GM23338 (cell line): ENCODE measurements around the gene ASTN1. TPM values are rescaled to one million over a fixed set of nuclear protein-coding genes. Genes with fewer than 3 reads are reported as not detected.

Source experiments
- ATAC-seq: fragments of 200-7000 bp; cut with Tn5 transposase; 3 replicates; pipeline ENCODE4 v1.9.1; 2020
- DNase-seq: peaks from one replicate; pipeline ENCODE4 v3.0.0-alpha.2; 2015; ENCODE audit warnings: low spot score
- H2AFZ ChIP-seq: fragments of 200-600 bp; sonication (generic); 2 replicates; pipeline ENCODE4 v1.8.0; 2016; ENCODE audit warnings: antibody characterized with exemption, mild to moderate bottlenecking, moderate library complexity
- H3F3A ChIP-seq: fragments of 200-600 bp; sonication (generic); replicated peaks from 2 replicates; pipeline ENCODE4 v1.8.0; 2017; ENCODE audit warnings: antibody characterized with exemption, mixed run types, low read depth
- H3K27ac ChIP-seq: fragments of 200-600 bp; sonication (generic); 2 replicates; pipeline ENCODE4 v1.6.1; 2016; ENCODE audit warnings: low read depth
- H3K27me3 ChIP-seq: fragments of 200-600 bp; sonication (generic); 2 replicates; pipeline ENCODE4 v1.8.0; 2016; ENCODE audit warnings: mild to moderate bottlenecking, mixed run types, moderate library complexity; ENCODE audit not compliant: insufficient read depth
- H3K36me3 ChIP-seq: fragments of 200-600 bp; sonication (generic); 2 replicates; pipeline ENCODE4 v1.8.0; 2016; ENCODE audit warnings: mild to moderate bottlenecking; ENCODE audit not compliant: insufficient read depth
- H3K4me1 ChIP-seq: fragments of 200-600 bp; sonication (generic); 2 replicates; pipeline ENCODE4 v1.8.0; 2016; ENCODE audit warnings: mild to moderate bottlenecking, moderate library complexity; ENCODE audit not compliant: insufficient read depth
- H3K4me2 ChIP-seq: fragments of 200-600 bp; sonication (generic); 2 replicates; pipeline ENCODE4 v1.7.1; 2017; ENCODE audit warnings: mixed run types
- H3K4me3 ChIP-seq: fragments of 200-600 bp; sonication (generic); 2 replicates; pipeline ENCODE4 v1.6.1; 2016; ENCODE audit warnings: mixed run types
- H3K79me2 ChIP-seq: fragments of 200-600 bp; sonication (generic); replicated peaks from 2 replicates; pipeline ENCODE4 v1.8.0; 2017; ENCODE audit warnings: mild to moderate bottlenecking; ENCODE audit not compliant: insufficient read depth
- H3K9me2 ChIP-seq: fragments of 200-600 bp; sonication (generic); 2 replicates; pipeline ENCODE4 v1.8.0; 2017; ENCODE audit not compliant: insufficient read depth
- H4K20me1 ChIP-seq: fragments of 200-600 bp; sonication (generic); replicated peaks from 2 replicates; pipeline ENCODE4 v1.8.0; 2017; ENCODE audit warnings: mild to moderate bottlenecking; ENCODE audit not compliant: insufficient read depth
- H3K27ac Mint-ChIP-seq: 2 replicates; pipeline ENCODE4 v1.8.0; 2020; ENCODE audit warnings: inconsistent platforms, mild to moderate bottlenecking, moderate library complexity, mixed read lengths
- H3K27me3 Mint-ChIP-seq: 3 replicates; pipeline ENCODE4 v1.8.0; 2022; ENCODE audit warnings: low read depth, mild to moderate bottlenecking, moderate library complexity, mixed read lengths, inconsistent platforms; ENCODE audit not compliant: insufficient read depth, poor library complexity
- H3K36me3 Mint-ChIP-seq: 3 replicates; pipeline ENCODE4 v1.8.0; 2021; ENCODE audit warnings: low read depth, mild to moderate bottlenecking, inconsistent platforms, moderate library complexity, mixed read lengths
- H3K4me1 Mint-ChIP-seq: 3 replicates; pipeline ENCODE4 v1.8.0; 2020; ENCODE audit warnings: mild to moderate bottlenecking, inconsistent platforms, mixed read lengths
- H3K4me3 Mint-ChIP-seq: 3 replicates; pipeline ENCODE4 v1.8.0; 2021; ENCODE audit warnings: moderate library complexity, mild to moderate bottlenecking, inconsistent platforms, mixed read lengths
- H3K9me3 Mint-ChIP-seq: 3 replicates; pipeline ENCODE4 v1.8.0; 2020; ENCODE audit warnings: moderate library complexity, mild to moderate bottlenecking, inconsistent platforms, mixed read lengths
- CREB1 ChIP-seq: fragments of 250-450 bp; sonication (Bioruptor Pico); IDR thresholded peaks from 2 replicates; pipeline ENCODE4 v1.5.0; 2020; ENCODE audit warnings: low read depth, mild to moderate bottlenecking, moderate library complexity
- CTCF ChIP-seq, 2 experiments: fragments of 200-600 bp in 1 of 2; sonication (generic) in 1 of 2; conservative IDR thresholded peaks; 2 replicates each; pipeline versions ENCODE4 v1.5.1 to v1.6.1; 2016 to 2017; ENCODE audit warnings: antibody characterized with exemption in 2 of 2, low read depth in 2 of 2, mild to moderate bottlenecking in 2 of 2, moderate library complexity in 1 of 2
- EZH2 ChIP-seq: fragments of 200-600 bp; sonication (generic); IDR thresholded peaks from one replicate; pipeline ENCODE4 v1.8.0; 2017; ENCODE audit warnings: antibody characterized with exemption, mild to moderate bottlenecking, low read depth; ENCODE audit not compliant: unreplicated experiment
- EZH2phosphoT487 ChIP-seq: fragments of 200-600 bp; sonication (generic); IDR thresholded peaks from one replicate; pipeline ENCODE4 v1.8.1; 2018; ENCODE audit warnings: antibody characterized with exemption; ENCODE audit not compliant: unreplicated experiment
- POLR2AphosphoS5 ChIP-seq: IDR thresholded peaks from 2 replicates; pipeline ENCODE4 v1.6.1; 2016; ENCODE audit warnings: antibody characterized with exemption, low read depth
- STAT1 ChIP-seq: IDR thresholded peaks from one replicate; pipeline ENCODE4 v1.6.1; 2016; ENCODE audit warnings: antibody characterized with exemption; ENCODE audit not compliant: unreplicated experiment
- ZNF114 ChIP-seq: fragments of 250-450 bp; sonication (Bioruptor Pico); IDR thresholded peaks from 2 replicates; pipeline ENCODE4 v1.5.0; 2020; ENCODE audit warnings: mild to moderate bottlenecking, moderate library complexity
- polyA plus RNA-seq: library from polyadenylated mRNA; unstranded; fragments of >200 nt; fragmentation: Nextera tagmentation; extraction: Ambion mirVana; gene quantifications from 2 replicates; pipeline ENCODE4 v1.2.1, GENCODE V29; 2016
- total RNA-seq: library from RNA; depleted of rRNA; stranded (reverse); fragments of >200 nt; shearing (Covaris generic); gene quantifications from 2 replicates; pipeline ENCODE4 v1.2.3, GENCODE V29; 2014
- TF ChIP-seq, protein P1 (sequence below): IDR thresholded peaks from 2 replicates; pipeline ENCODE4 v1.6.1; 2016; ENCODE audit warnings: antibody characterized with exemption
- TF ChIP-seq, protein P2 (sequence below): fragments of 250-450 bp; sonication (Bioruptor Pico); IDR thresholded peaks from 2 replicates; pipeline ENCODE4 v1.5.0; 2020; ENCODE audit warnings: mild to moderate bottlenecking, moderate library complexity
- TF ChIP-seq, protein P3 (sequence below): IDR thresholded peaks from one replicate; pipeline ENCODE4 v1.6.1; 2018; ENCODE audit warnings: antibody characterized with exemption; ENCODE audit not compliant: unreplicated experiment

The ASTN1 gene
- total and polyA plus RNA-seq, 2 experiments from 2014 or later: 2.0 to 5.2 TPM

GRCh38 chr1:177137814-177138213 lies 26.7 kb downstream of the ASTN1 start:
- DNase-seq: peak; percentile 56
- no peak overlapping the region for H3K27ac Mint-ChIP-seq
- H3K36me3 ChIP-seq: no peaks in the 10 kb centered on the region
- H3F3A ChIP-seq: no peaks in the 10 kb centered on the region
- H4K20me1 ChIP-seq: no peaks in the 10 kb centered on the region
- H3K4me3 ChIP-seq: no peak overlapping the region
- H3K27ac ChIP-seq: no peak overlapping the region
- no peak overlapping the region for H3K4me2 ChIP-seq
- H3K9me3 Mint-ChIP-seq: no peaks in the 10 kb centered on the region
- no peaks in the 10 kb centered on the region for H3K27me3 ChIP-seq
- no peaks in the 10 kb centered on the region for H3K36me3 Mint-ChIP-seq
- no peak overlapping the region for H2AFZ ChIP-seq
- H3K9me2 ChIP-seq: 0 out of 2 replicates have a peak, but pooled peaks cover 3% of the 10 kb centered on the region
- H3K4me1 Mint-ChIP-seq: peaks cover 14% of the 10 kb centered on the region
- TF ChIP-seq, protein P1, sequence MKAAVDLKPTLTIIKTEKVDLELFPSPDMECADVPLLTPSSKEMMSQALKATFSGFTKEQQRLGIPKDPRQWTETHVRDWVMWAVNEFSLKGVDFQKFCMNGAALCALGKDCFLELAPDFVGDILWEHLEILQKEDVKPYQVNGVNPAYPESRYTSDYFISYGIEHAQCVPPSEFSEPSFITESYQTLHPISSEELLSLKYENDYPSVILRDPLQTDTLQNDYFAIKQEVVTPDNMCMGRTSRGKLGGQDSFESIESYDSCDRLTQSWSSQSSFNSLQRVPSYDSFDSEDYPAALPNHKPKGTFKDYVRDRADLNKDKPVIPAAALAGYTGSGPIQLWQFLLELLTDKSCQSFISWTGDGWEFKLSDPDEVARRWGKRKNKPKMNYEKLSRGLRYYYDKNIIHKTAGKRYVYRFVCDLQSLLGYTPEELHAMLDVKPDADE: no peak
- TF ChIP-seq CTCF (conservative IDR thresholded peaks at IDR 0.05; ENCODE audit: low read depth in 2 of 2): peak; percentile 57 to 61
- no peaks in the 10 kb centered on the region for H3K79me2 ChIP-seq
- peaks cover 7% of the 10 kb centered on the region for H3K4me1 ChIP-seq
- peak; percentile 91 for ATAC-seq
- no peaks in the 10 kb centered on the region for H3K27me3 Mint-ChIP-seq
- no peak overlapping the region for H3K4me3 Mint-ChIP-seq

DNA sequence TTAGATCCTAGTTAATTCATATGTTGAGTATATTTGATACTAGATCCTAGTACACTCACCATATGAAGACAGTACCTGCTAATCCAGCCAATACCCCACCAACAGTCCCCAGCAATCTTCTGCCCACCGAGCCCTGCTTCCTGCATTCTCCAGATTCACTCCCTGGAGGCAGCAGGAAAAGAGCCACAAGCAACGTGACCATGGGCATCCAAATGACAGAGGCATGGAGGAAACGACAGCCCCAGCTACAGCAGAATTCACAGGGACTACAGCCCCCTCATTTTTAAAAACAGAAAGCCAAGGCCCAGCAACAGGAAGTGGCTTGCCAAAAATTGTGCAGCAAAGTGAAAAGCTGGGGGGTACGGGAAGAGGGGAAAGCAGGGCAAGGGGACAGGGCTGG lies 29.3 kb downstream of the ASTN1 start:
- Mint-ChIP-seq H3K36me3 (no peaks in the 10 kb centered on the region), H3K4me1 (peaks cover 14% of the 10 kb centered on the region), H3K27me3 (no peaks in the 10 kb centered on the region), H3K27ac (no peak overlapping the region), H3K4me3 (no peak overlapping the region), H3K9me3 (no peaks in the 10 kb centered on the region)
- Histone ChIP-seq H3K4me3 (no peak overlapping the region), H3K9me2 (0 out of 2 replicates have a peak, but pooled peaks cover 3% of the 10 kb centered on the region), H3F3A (no peaks in the 10 kb centered on the region), H3K27me3 (no peaks in the 10 kb centered on the region), H3K27ac (no peak overlapping the region), H4K20me1 (no peaks in the 10 kb centered on the region), H3K79me2 (no peaks in the 10 kb centered on the region), H3K36me3 (no peaks in the 10 kb centered on the region), H3K4me1 (peaks cover 5% of the 10 kb centered on the region; the same call in 1 of the 2 replicates), H2AFZ (no peak overlapping the region), H3K4me2 (no peak overlapping the region)
- DNase-seq (no peak), ATAC-seq (no peak)
- TF ChIP-seq CREB1 (CRISPR knock-in tag): no peak
- TF ChIP-seq, protein P2, sequence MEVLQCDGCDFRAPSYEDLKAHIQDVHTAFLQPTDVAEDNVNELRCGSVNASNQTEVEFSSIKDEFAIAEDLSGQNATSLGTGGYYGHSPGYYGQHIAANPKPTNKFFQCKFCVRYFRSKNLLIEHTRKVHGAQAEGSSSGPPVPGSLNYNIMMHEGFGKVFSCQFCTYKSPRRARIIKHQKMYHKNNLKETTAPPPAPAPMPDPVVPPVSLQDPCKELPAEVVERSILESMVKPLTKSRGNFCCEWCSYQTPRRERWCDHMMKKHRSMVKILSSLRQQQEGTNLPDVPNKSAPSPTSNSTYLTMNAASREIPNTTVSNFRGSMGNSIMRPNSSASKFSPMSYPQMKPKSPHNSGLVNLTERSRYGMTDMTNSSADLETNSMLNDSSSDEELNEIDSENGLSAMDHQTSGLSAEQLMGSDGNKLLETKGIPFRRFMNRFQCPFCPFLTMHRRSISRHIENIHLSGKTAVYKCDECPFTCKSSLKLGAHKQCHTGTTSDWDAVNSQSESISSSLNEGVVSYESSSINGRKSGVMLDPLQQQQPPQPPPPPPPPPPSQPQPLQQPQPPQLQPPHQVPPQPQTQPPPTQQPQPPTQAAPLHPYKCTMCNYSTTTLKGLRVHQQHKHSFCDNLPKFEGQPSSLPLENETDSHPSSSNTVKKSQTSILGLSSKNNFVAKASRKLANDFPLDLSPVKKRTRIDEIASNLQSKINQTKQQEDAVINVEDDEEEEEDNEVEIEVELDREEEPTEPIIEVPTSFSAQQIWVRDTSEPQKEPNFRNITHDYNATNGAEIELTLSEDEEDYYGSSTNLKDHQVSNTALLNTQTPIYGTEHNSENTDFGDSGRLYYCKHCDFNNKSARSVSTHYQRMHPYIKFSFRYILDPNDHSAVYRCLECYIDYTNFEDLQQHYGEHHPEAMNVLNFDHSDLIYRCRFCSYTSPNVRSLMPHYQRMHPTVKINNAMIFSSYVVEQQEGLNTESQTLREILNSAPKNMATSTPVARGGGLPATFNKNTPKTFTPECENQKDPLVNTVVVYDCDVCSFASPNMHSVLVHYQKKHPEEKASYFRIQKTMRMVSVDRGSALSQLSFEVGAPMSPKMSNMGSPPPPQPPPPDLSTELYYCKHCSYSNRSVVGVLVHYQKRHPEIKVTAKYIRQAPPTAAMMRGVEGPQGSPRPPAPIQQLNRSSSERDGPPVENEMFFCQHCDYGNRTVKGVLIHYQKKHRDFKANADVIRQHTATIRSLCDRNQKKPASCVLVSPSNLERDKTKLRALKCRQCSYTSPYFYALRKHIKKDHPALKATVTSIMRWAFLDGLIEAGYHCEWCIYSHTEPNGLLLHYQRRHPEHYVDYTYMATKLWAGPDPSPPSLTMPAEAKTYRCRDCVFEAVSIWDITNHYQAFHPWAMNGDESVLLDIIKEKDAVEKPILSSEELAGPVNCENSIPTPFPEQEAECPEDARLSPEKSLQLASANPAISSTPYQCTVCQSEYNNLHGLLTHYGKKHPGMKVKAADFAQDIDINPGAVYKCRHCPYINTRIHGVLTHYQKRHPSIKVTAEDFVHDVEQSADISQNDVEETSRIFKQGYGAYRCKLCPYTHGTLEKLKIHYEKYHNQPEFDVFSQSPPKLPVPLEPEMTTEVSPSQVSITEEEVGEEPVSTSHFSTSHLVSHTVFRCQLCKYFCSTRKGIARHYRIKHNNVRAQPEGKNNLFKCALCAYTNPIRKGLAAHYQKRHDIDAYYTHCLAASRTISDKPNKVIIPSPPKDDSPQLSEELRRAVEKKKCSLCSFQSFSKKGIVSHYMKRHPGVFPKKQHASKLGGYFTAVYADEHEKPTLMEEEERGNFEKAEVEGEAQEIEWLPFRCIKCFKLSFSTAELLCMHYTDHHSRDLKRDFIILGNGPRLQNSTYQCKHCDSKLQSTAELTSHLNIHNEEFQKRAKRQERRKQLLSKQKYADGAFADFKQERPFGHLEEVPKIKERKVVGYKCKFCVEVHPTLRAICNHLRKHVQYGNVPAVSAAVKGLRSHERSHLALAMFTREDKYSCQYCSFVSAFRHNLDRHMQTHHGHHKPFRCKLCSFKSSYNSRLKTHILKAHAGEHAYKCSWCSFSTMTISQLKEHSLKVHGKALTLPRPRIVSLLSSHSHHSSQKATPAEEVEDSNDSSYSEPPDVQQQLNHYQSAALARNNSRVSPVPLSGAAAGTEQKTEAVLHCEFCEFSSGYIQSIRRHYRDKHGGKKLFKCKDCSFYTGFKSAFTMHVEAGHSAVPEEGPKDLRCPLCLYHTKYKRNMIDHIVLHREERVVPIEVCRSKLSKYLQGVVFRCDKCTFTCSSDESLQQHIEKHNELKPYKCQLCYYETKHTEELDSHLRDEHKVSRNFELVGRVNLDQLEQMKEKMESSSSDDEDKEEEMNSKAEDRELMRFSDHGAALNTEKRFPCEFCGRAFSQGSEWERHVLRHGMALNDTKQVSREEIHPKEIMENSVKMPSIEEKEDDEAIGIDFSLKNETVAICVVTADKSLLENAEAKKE (CRISPR knock-in tag): no peak
- TF ChIP-seq POLR2AphosphoS5: no peak
- no peak for TF ChIP-seq STAT1
- TF ChIP-seq EZH2: no peak
- TF ChIP-seq ZNF114 (CRISPR knock-in tag): no peak
- TF ChIP-seq EZH2phosphoT487: no peak
- TF ChIP-seq, protein P3, sequence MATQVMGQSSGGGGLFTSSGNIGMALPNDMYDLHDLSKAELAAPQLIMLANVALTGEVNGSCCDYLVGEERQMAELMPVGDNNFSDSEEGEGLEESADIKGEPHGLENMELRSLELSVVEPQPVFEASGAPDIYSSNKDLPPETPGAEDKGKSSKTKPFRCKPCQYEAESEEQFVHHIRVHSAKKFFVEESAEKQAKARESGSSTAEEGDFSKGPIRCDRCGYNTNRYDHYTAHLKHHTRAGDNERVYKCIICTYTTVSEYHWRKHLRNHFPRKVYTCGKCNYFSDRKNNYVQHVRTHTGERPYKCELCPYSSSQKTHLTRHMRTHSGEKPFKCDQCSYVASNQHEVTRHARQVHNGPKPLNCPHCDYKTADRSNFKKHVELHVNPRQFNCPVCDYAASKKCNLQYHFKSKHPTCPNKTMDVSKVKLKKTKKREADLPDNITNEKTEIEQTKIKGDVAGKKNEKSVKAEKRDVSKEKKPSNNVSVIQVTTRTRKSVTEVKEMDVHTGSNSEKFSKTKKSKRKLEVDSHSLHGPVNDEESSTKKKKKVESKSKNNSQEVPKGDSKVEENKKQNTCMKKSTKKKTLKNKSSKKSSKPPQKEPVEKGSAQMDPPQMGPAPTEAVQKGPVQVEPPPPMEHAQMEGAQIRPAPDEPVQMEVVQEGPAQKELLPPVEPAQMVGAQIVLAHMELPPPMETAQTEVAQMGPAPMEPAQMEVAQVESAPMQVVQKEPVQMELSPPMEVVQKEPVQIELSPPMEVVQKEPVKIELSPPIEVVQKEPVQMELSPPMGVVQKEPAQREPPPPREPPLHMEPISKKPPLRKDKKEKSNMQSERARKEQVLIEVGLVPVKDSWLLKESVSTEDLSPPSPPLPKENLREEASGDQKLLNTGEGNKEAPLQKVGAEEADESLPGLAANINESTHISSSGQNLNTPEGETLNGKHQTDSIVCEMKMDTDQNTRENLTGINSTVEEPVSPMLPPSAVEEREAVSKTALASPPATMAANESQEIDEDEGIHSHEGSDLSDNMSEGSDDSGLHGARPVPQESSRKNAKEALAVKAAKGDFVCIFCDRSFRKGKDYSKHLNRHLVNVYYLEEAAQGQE: no peak
